Activated CD4-positive, alpha-beta T cell treated with anti-CD3 and anti-CD28 coated beads, Interleukin-2, Interleukin-6, amounts not matched to agents 100 ng/mL and 50 ng/mL, durations not matched to agents 16 hours and 8 hours (primary cell): ENCODE results near the gene LRRC75A.
A peak's percentile ranks its signal among the peaks of the same experiment; 100 is the strongest.
"Not testable (repeated sequence)": the region's sequence is repeated elsewhere in the genome, so short reads cannot be mapped to it uniquely, and the experiment has no call there.

Experiments used
- DNase-seq: peaks from one replicate; pipeline ENCODE4 v3.0.0-alpha.2; 2020

The LRRC75A gene

GRCh38 chr17:16491703-16492612 is at the start of gene LRRC75A:
Gene LRRC75A, minus strand, starts transcription at chr17:16492193. Its CDS starts 203 bp downstream, at chr17:16491990.
- DNase-seq: peak; percentile 40

GRCh38 chr17:16537130-16537458 is 45.1 kb upstream of the LRRC75A start:
- no peak for DNase-seq

- DNase-seq: no peak
These were observed 42.2 kb upstream of the LRRC75A start for GRCh38 chr17:16534236-16534635.

- no peak for DNase-seq
These were observed 37.9 kb upstream of the LRRC75A start for GRCh38 chr17:16529906-16530305.

- no peak for DNase-seq
These were observed 35.3 kb upstream of the LRRC75A start for GRCh38 chr17:16527298-16527697.

- not testable (repeated sequence) for DNase-seq
These were observed 33.6 kb upstream of the LRRC75A start for GRCh38 chr17:16525556-16525955.

GRCh38 chr17:16521070-16521727 is 29.2 kb upstream of the LRRC75A start:
- DNase-seq: peak; percentile 79

GRCh38 chr17:16519021-16519420 is 27.0 kb upstream of the LRRC75A start:
- DNase-seq: no peak

- no peak for DNase-seq
These were observed 25.5 kb upstream of the LRRC75A start for GRCh38 chr17:16517477-16517876.

GRCh38 chr17:16516594-16517051 is 24.6 kb upstream of the LRRC75A start:
- DNase-seq: no peak

- no peak for DNase-seq
These were observed 23.9 kb upstream of the LRRC75A start for GRCh38 chr17:16515933-16516332.

GRCh38 chr17:16513873-16514272 is 21.9 kb upstream of the LRRC75A start:
- DNase-seq: no peak

- DNase-seq: no peak
These were observed 20.0 kb upstream of the LRRC75A start for GRCh38 chr17:16512011-16512410.

GRCh38 chr17:16511593-16511992 is 19.6 kb upstream of the LRRC75A start:
- no peak for DNase-seq

- no peak for DNase-seq
These were observed 16.0 kb upstream of the LRRC75A start for GRCh38 chr17:16507918-16508533.

- DNase-seq: no peak
These were observed 14.2 kb upstream of the LRRC75A start for GRCh38 chr17:16506188-16506587.

GRCh38 chr17:16504984-16505383 is 13.0 kb upstream of the LRRC75A start:
- DNase-seq: no peak

- no peak for DNase-seq
These were observed 5.0 kb upstream of the LRRC75A start for GRCh38 chr17:16496820-16497489.

- no peak for DNase-seq
These were observed 4.2 kb upstream of the LRRC75A start for GRCh38 chr17:16495980-16496819.

- no peak for DNase-seq
These were observed 3.6 kb upstream of the LRRC75A start for GRCh38 chr17:16495561-16495960.

GRCh38 chr17:16494059-16494458 is 2.1 kb upstream of the LRRC75A start:
- DNase-seq: no peak

GRCh38 chr17:16493531-16494046 is 1.6 kb upstream of the LRRC75A start:
- DNase-seq: no peak
